GM20000 (cell line): ENCODE results near the gene ELMO1.

ENCODE experiments used
- DNase-seq: peaks from one replicate; pipeline ENCODE4 v3.0.0; 2012; ENCODE audit warnings: low spot score
- TF ChIP-seq, protein P1 (sequence below): IDR thresholded peaks from 2 replicates; pipeline ENCODE4 v1.5.1; 2012; ENCODE audit warnings: mild to moderate bottlenecking, control low read depth; ENCODE audit errors: extremely low read depth, missing control alignments

Gene ELMO1

GRCh38 chr7:37322831-37323230 is 125.8 kb downstream of the ELMO1 start:
- TF ChIP-seq, protein P1, sequence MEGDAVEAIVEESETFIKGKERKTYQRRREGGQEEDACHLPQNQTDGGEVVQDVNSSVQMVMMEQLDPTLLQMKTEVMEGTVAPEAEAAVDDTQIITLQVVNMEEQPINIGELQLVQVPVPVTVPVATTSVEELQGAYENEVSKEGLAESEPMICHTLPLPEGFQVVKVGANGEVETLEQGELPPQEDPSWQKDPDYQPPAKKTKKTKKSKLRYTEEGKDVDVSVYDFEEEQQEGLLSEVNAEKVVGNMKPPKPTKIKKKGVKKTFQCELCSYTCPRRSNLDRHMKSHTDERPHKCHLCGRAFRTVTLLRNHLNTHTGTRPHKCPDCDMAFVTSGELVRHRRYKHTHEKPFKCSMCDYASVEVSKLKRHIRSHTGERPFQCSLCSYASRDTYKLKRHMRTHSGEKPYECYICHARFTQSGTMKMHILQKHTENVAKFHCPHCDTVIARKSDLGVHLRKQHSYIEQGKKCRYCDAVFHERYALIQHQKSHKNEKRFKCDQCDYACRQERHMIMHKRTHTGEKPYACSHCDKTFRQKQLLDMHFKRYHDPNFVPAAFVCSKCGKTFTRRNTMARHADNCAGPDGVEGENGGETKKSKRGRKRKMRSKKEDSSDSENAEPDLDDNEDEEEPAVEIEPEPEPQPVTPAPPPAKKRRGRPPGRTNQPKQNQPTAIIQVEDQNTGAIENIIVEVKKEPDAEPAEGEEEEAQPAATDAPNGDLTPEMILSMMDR, result no peak
- no peak for DNase-seq

DNA sequence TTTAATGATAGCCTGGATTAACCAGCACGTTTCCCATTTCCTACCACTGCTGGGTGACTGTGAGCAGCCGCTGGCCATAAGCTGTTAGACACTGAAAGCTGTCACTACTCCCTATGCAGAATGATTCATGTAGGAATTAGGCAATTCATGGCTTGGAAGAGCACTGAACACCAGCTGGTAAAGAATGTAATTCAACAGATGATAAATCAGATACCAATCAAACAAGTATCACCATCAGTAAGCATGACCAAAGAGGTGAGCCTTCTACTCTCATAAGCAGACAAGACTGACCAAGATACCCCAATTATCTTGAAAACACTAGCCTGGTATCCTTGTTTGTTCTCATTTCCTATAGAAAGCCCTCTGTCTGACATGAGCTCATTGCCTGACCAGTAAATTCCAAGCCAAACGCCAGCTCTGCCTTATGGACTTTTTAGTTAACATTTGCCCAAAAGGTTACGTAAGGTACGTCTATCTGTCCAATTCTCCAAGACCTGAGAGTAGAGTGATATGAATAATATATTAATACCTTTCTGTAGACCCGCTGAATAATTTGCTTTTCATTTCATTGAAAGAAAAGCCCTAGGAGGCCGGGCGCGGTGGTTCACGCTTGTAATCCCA is 127.7 kb downstream of the ELMO1 start:
- TF ChIP-seq, protein P1, result no peak
- DNase-seq, result no peak

DNA sequence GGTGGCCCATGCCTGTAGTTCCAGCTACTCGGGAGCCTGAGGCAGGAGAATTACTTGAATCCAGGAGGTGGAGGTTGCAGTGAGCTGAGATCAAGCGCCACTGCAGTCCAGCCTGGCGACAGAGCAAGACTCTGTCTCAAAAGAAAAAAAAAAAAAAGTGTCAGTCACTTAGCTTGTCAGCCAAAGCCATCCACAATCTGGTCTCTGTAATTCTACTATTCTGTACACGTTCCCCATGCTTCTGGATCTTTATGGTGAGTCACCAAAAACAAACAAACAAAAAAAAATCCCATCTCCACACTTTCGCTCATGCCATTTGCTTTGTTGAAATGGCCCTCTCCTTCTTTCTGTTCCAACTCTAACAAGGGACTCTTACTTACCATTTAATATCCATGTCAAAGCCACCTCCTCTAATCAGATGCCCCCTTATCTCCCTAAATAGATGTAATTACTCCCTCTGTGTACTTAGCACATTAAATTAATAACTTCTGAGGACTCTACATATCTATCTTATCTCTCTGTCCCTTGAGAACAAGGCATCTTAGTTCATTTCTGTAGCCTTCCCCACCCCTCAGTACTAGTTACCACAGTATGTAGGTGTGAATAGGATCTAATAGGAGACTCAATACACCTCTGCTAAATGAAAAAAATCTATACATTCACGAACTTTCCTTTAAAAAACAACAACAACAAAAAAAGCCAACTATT is 128.4 kb downstream of the ELMO1 start:
- TF ChIP-seq, protein P1, result no peak
- DNase-seq, result no peak

DNA sequence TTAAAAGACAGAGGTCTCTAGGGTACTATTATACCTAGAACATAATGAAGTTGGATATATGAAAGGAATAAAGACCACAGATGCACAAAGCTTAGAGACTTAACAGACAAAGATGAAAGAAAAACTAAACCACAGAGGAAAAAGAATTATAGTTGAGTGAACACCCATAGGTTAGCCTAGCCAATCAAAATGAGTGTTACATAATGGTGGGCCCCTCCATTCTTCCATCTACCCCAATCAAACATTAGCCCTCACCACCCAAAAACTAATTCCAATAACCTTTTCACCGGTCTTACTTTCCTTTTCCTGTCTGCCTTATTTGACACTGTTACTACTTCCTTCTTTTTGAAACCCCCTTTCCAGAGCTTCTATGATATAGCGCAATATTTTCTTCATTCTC is 130.1 kb downstream of the ELMO1 start:
- TF ChIP-seq, protein P1, result no peak
- peak; percentile 34 for DNase-seq

- TF ChIP-seq, protein P1, result no peak
- DNase-seq, result no peak
Observed at GRCh38 chr7:37315772-37316715, 132.6 kb downstream of the ELMO1 start.

DNA sequence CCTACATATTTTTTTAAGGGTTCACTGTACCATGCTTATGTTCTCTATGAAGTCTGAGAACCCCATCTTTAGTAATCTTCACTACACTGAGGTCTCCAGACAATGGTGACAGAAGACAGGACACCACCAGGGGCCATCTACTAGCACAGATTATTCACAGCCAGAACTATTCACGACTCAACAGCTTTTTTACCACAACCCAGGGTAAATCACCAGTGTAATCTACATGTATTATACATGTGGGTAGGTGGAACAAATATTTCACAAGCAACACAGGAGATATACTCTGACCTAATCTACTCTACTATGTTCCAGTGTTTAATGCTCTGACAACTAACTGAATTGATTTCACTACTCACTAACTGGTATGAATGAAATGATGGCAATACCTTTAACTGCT is 136.1 kb downstream of the ELMO1 start:
- no peak for DNase-seq
- TF ChIP-seq, protein P1, result no peak

GRCh38 chr7:37311355-37311754 is 137.3 kb downstream of the ELMO1 start:
- no peak for DNase-seq
- TF ChIP-seq, protein P1, result no peak
